HCT116 (cell line): Measurements from ENCODE around the gene BLNK. TPM values are rescaled to one million over a fixed set of nuclear protein-coding genes. Genes with fewer than 3 reads are reported as not detected.

ENCODE experiments used
- ATAC-seq: fragments of 200-7000 bp; cut with Tn5 transposase; 2 replicates; pipeline ENCODE4 v1.9.1; 2020; ENCODE audit warnings: mild to moderate bottlenecking, moderate library complexity
- BruUV-seq: library from RNA; stranded (reverse); fragments of 400-500 nt; replicated peaks from 2 replicates; lab custom pipeline; 2021; lab: Mats Ljungman, UMichigan
- CTCF ChIA-PET: fragments of 300-600 bp; sonication (Branson Sonifier 250); formaldehyde crosslinking; loops from one replicate; lab custom pipeline; 2021; ENCODE audit warnings: antibody characterized with exemption; lab: Charles Lee
- POLR2A ChIA-PET: fragments of 300-600, 350-600 bp; sonication (Branson Sonifier 250); formaldehyde crosslinking; loops from one replicate; lab custom pipeline; 2021; ENCODE audit warnings: antibody characterized with exemption; lab: Charles Lee
- RAD21 ChIA-PET, 2 experiments: fragments of 300-600 bp; sonication (Branson Sonifier 250); formaldehyde crosslinking; loops; one replicate each; lab custom pipeline; 2023; ENCODE audit warnings: low total read pairs in 2 of 2; ENCODE audit not compliant: uncharacterized antibody in 2 of 2, unreplicated experiment in 2 of 2, low non-redundant PET in 1 of 2; lab: Charles Lee
- DNase-seq: peaks from one replicate; pipeline ENCODE4 v3.0.0-alpha.2; 2010; ENCODE audit warnings: low read depth, low spot score
- H2AFZ ChIP-seq: fragments of 200-600 bp; shearing (Covaris generic), sonication (generic); 2 replicates; pipeline ENCODE4 v1.6.1; 2017; ENCODE audit warnings: low read depth, mixed run types, mixed read lengths, antibody characterized with exemption, low read length; ENCODE audit not compliant: poor library complexity, severe bottlenecking
- H3K27ac ChIP-seq: 2 replicates; pipeline ENCODE4 v1.5.1; 2012; ENCODE audit warnings: low read depth, low read length
- H3K27me3 ChIP-seq: fragments of 200-600 bp; sonication (generic); 2 replicates; pipeline ENCODE4 v1.6.1; 2016; ENCODE audit warnings: mixed run types, low read length, mixed read lengths; ENCODE audit not compliant: insufficient read depth
- H3K36me3 ChIP-seq, 2 experiments: fragments of 200-500 bp in 1 of 2; fragments of 200-600 bp in 1 of 2; sonication (Bioruptor generic) in 1 of 2; sonication (generic) in 1 of 2; 2 replicates each; pipeline versions ENCODE4 v1.5.1 to v1.6.1; 2014 to 2016; ENCODE audit warnings: low read length in 2 of 2, inconsistent platforms in 1 of 2, mixed read lengths in 1 of 2, mixed run types in 1 of 2; ENCODE audit not compliant: insufficient read depth in 2 of 2, control insufficient read depth in 1 of 2
- H3K4me1 ChIP-seq, 2 experiments: fragments of 200-600 bp in 1 of 2; sonication (generic) in 1 of 2; 2 replicates each; pipeline versions ENCODE4 v1.5.1 to v1.6.1; 2012 to 2017; ENCODE audit warnings: low read length in 2 of 2, inconsistent platforms in 1 of 2, mild to moderate bottlenecking in 1 of 2, mixed read lengths in 1 of 2, mixed run types in 1 of 2, moderate library complexity in 1 of 2; ENCODE audit not compliant: insufficient read depth in 2 of 2, control insufficient read depth in 1 of 2
- H3K4me2 ChIP-seq: fragments of 200-600 bp; sonication (generic); 2 replicates; pipeline ENCODE4 v1.6.1; 2017; ENCODE audit warnings: mixed run types, low read length, mixed read lengths
- H3K4me3 ChIP-seq, 2 experiments: fragments of 200-600 bp in 1 of 2; sonication (generic) in 1 of 2; replicated peaks in 1 of 2; 2 replicates each; pipeline ENCODE4 v1.5.1; 2011 to 2016; ENCODE audit warnings: low read length in 2 of 2, control low read depth in 1 of 2, low read depth in 1 of 2, mild to moderate bottlenecking in 1 of 2, mixed read lengths in 1 of 2, mixed run types in 1 of 2
- H3K79me2 ChIP-seq: fragments of 200-600 bp; sonication (generic); 2 replicates; pipeline ENCODE4 v1.6.1; 2017; ENCODE audit warnings: mild to moderate bottlenecking, mixed run types, low read length, moderate library complexity, mixed read lengths; ENCODE audit not compliant: insufficient read depth
- H3K9ac ChIP-seq: fragments of 200-600 bp; sonication (generic); 2 replicates; pipeline ENCODE4 v1.6.1; 2016; ENCODE audit warnings: low read length, mixed read lengths
- H3K9me2 ChIP-seq: fragments of 200-600 bp; sonication (generic), shearing (Covaris generic); 2 replicates; pipeline ENCODE4 v1.6.1; 2017; ENCODE audit warnings: mixed run types, mild to moderate bottlenecking, moderate library complexity; ENCODE audit not compliant: insufficient read depth
- H3K9me3 ChIP-seq, 2 experiments: fragments of 200-500 bp in 1 of 2; fragments of 200-600 bp in 1 of 2; sonication (Bioruptor generic) in 1 of 2; sonication (generic) in 1 of 2; 2 replicates each; pipeline ENCODE4 v1.6.1; 2014 to 2017; ENCODE audit warnings: low read length in 2 of 2, mixed read lengths in 2 of 2, inconsistent platforms in 1 of 2, low read depth in 1 of 2, mild to moderate bottlenecking in 1 of 2, mixed run types in 1 of 2, moderate library complexity in 1 of 2; ENCODE audit not compliant: control insufficient read depth in 1 of 2, insufficient read depth in 1 of 2
- H4K20me1 ChIP-seq: fragments of 200-600 bp; sonication (generic), shearing (Covaris generic); 2 replicates; pipeline ENCODE4 v1.6.1; 2017; ENCODE audit warnings: mixed run types, mild to moderate bottlenecking, moderate library complexity; ENCODE audit not compliant: insufficient read depth
- ATF3 ChIP-seq: IDR thresholded peaks from 2 replicates; pipeline ENCODE4 v1.6.1; 2012
- CEBPB ChIP-seq: IDR thresholded peaks from 2 replicates; pipeline ENCODE4 v1.6.1; 2012; ENCODE audit warnings: low read depth
- CTCF ChIP-seq, 3 experiments: fragments of 200-600 bp in 1 of 3; sonication (generic) in 1 of 3; IDR thresholded peaks in 2 of 3; conservative IDR thresholded peaks in 1 of 3; 2 replicates each; pipeline ENCODE4 v1.5.1; 2012 to 2017; ENCODE audit warnings: low read depth in 2 of 3, low read length in 2 of 3, antibody characterized with exemption in 1 of 3, borderline replicate concordance in 1 of 3, control low read depth in 1 of 3, mild to moderate bottlenecking in 1 of 3, mixed read lengths in 1 of 3, mixed run types in 1 of 3, moderate library complexity in 1 of 3; ENCODE audit not compliant: insufficient read depth in 1 of 3
- ELF1 ChIP-seq: IDR thresholded peaks from 2 replicates; pipeline ENCODE4 v1.6.1; 2012; ENCODE audit warnings: low read depth, borderline replicate concordance
- EZH2 ChIP-seq: fragments of 200-600 bp; sonication (generic); IDR thresholded peaks from 2 replicates; pipeline ENCODE4 v1.6.1; 2017; ENCODE audit warnings: antibody characterized with exemption, mixed run types
- EZH2phosphoT487 ChIP-seq: fragments of 200-600 bp; IDR thresholded peaks from 2 replicates; pipeline ENCODE4 v1.6.1; 2018; ENCODE audit warnings: antibody characterized with exemption, borderline replicate concordance
- JUND ChIP-seq: IDR thresholded peaks from 2 replicates; pipeline ENCODE4 v1.6.1; 2012
- MAX ChIP-seq: IDR thresholded peaks from 2 replicates; pipeline ENCODE4 v1.6.1; 2012
- POLR2AphosphoS5 ChIP-seq: IDR thresholded peaks from 2 replicates; pipeline ENCODE4 v1.6.1; 2011; ENCODE audit warnings: mild to moderate bottlenecking, low read depth, low read length, moderate library complexity
- YY1 ChIP-seq: IDR thresholded peaks from 2 replicates; pipeline ENCODE4 v1.6.1; 2011; ENCODE audit warnings: low read length, low read depth, moderate library complexity, mild to moderate bottlenecking; ENCODE audit not compliant: insufficient replicate concordance; ENCODE audit errors: extremely low read depth
- ZFX ChIP-seq: fragments of 450-650 bp; IDR thresholded peaks from 2 replicates; pipeline ENCODE4 v1.6.1; 2017
- intact Hi-C: fragments of 100-400 bp; cut with micrococcal nuclease; formaldehyde crosslinking; loops from 2 replicates; pipeline ENCODE4 v1.10.0; 2022
- total RNA-seq: library from RNA; stranded (reverse); gene quantifications from one replicate; pipeline ENCODE4 v1.2.1, GENCODE V29; 2021; ENCODE audit not compliant: unreplicated experiment

The BLNK gene
- total RNA-seq, 1 experiment from 2014 or later: 0.59 TPM

GRCh38 chr10:96238646-96239623 is 32.4 kb downstream of the BLNK start:
- intact Hi-C loops: no loop called here
- ChIA-PET RAD21 (no interaction called here), POLR2A (no interaction called here)
- ATAC-seq (no peak), DNase-seq (no peak)
- H3K4me3 ChIP-seq: no peak overlapping the region
- no TSS peak for BruUV-seq
- no peaks in the 10 kb centered on the region for H4K20me1 ChIP-seq
- no peak overlapping the region for H3K27ac ChIP-seq
- H3K4me2 ChIP-seq: no peak overlapping the region
- no peaks in the 10 kb centered on the region for H3K4me1 ChIP-seq
- no peaks in the 10 kb centered on the region for H3K36me3 ChIP-seq
- H3K9me2 ChIP-seq: no peaks in the 10 kb centered on the region
- TF ChIP-seq ATF3: no peak
- no peak for TF ChIP-seq YY1
- TF ChIP-seq CEBPB: no peak
- TF ChIP-seq JUND: no peak
- no peak for TF ChIP-seq EZH2phosphoT487
- TF ChIP-seq CTCF (IDR thresholded peaks at IDR 0.05 in 2 of 3, conservative IDR thresholded peaks at IDR 0.05 in 1 of 3; ENCODE audit: borderline replicate concordance in 1 of 3, insufficient read depth in 1 of 3, low read depth in 2 of 3, low read length in 2 of 3): no peak
- TF ChIP-seq ZFX: no peak
- no peak for TF ChIP-seq ELF1
- no peak for TF ChIP-seq MAX
- TF ChIP-seq EZH2: no peak
- TF ChIP-seq POLR2AphosphoS5: no peak
- TF ChIP-seq, all 23 proteins: peak for 0
- Histone ChIP-seq H3K79me2 (no peaks in the 10 kb centered on the region), H2AFZ (no peak overlapping the region), H3K9ac (no peak overlapping the region), H3K9me3 (no peaks in the 10 kb centered on the region), H3K27me3 (no peaks in the 10 kb centered on the region)
- CTCF ChIA-PET: interaction anchor here (2.0 to 2.5 kb wide), 2 partner anchors 9 kb away, joined by 7 to 9 read pairs; no protein-coding TSS in a partner anchor
